SU-DHL-6 (cell line): Measurements from ENCODE around the gene VAC14.

Experiments used
- H2AFZ ChIP-seq: fragments of 200-600 bp; sonication (generic); 2 replicates; pipeline ENCODE4 v1.6.1; 2014; ENCODE audit warnings: low read depth, mild to moderate bottlenecking, moderate library complexity, mixed read lengths, antibody characterized with exemption, low read length; ENCODE audit not compliant: severe bottlenecking
- H3F3A ChIP-seq: fragments of 200-600 bp; shearing (Covaris generic); 2 replicates; pipeline ENCODE4 v1.6.0; 2016; ENCODE audit warnings: antibody characterized with exemption, mild to moderate bottlenecking; ENCODE audit not compliant: insufficient read depth
- H3K27ac ChIP-seq: fragments of 200-600 bp; sonication (generic); 2 replicates; pipeline ENCODE4 v1.5.1; 2016; ENCODE audit warnings: low read depth, mild to moderate bottlenecking, low read length, moderate library complexity, mixed read lengths
- H3K27me3 ChIP-seq: fragments of 200-600 bp; sonication (generic), shearing (Covaris generic); 2 replicates; pipeline ENCODE4 v1.6.0; 2014; ENCODE audit warnings: mild to moderate bottlenecking, low read length
- H3K36me3 ChIP-seq: fragments of 200-600 bp; sonication (generic); 2 replicates; pipeline ENCODE4 v1.6.1; 2014; ENCODE audit warnings: mild to moderate bottlenecking, low read length, mixed read lengths
- H3K4me2 ChIP-seq: fragments of 300-600, 200-600 bp; shearing (Covaris generic), sonication (generic); 2 replicates; pipeline ENCODE4 v1.6.0; 2014; ENCODE audit warnings: low read length, low read depth, mild to moderate bottlenecking; ENCODE audit not compliant: poor library complexity, severe bottlenecking
- H3K4me3 ChIP-seq: fragments of 200-600 bp; sonication (generic); 2 replicates; pipeline ENCODE4 v1.5.1; 2014; ENCODE audit warnings: antibody characterized with exemption, low read length, mild to moderate bottlenecking, mixed read lengths; ENCODE audit not compliant: insufficient read depth, poor library complexity, severe bottlenecking
- H3K79me2 ChIP-seq: fragments of 200-600 bp; sonication (generic); 2 replicates; pipeline ENCODE4 v1.6.1; 2014; ENCODE audit warnings: mild to moderate bottlenecking, low read length, moderate library complexity; ENCODE audit not compliant: insufficient read depth
- H3K9ac ChIP-seq: fragments of 200-600 bp; sonication (generic); 2 replicates; pipeline ENCODE4 v1.7.0; 2014; ENCODE audit warnings: mild to moderate bottlenecking, low read length
- H3K9me2 ChIP-seq: fragments of 200-600 bp; sonication (generic); replicated peaks from 2 replicates; pipeline ENCODE4 v1.6.1; 2014; ENCODE audit warnings: low read length; ENCODE audit not compliant: insufficient read depth
- H3K9me3 ChIP-seq: fragments of 200-600 bp; sonication (generic); 2 replicates; pipeline ENCODE4 v1.6.1; 2014; ENCODE audit warnings: low read length, mixed read lengths; ENCODE audit not compliant: insufficient read depth
- H4K20me1 ChIP-seq: fragments of 200-600 bp; sonication (generic); 2 replicates; pipeline ENCODE4 v1.6.1; 2014; ENCODE audit warnings: low read depth, mild to moderate bottlenecking, antibody characterized with exemption, low read length, moderate library complexity, mixed read lengths
- EZH2phosphoT487 ChIP-seq: fragments of 200-600 bp; sonication (generic), shearing (Covaris generic); conservative IDR thresholded peaks from 2 replicates; pipeline ENCODE4 v1.6.1; 2018; ENCODE audit warnings: mild to moderate bottlenecking, antibody characterized with exemption, low read length, moderate library complexity, mixed read lengths
- TF ChIP-seq, protein P1 (sequence below): fragments of 200-600 bp; sonication (generic); IDR thresholded peaks from one replicate; pipeline ENCODE4 v1.5.1; 2017; ENCODE audit warnings: antibody characterized with exemption, mild to moderate bottlenecking, low read length, moderate library complexity; ENCODE audit not compliant: insufficient read depth, poor library complexity, severe bottlenecking

VAC14 gene

DNA sequence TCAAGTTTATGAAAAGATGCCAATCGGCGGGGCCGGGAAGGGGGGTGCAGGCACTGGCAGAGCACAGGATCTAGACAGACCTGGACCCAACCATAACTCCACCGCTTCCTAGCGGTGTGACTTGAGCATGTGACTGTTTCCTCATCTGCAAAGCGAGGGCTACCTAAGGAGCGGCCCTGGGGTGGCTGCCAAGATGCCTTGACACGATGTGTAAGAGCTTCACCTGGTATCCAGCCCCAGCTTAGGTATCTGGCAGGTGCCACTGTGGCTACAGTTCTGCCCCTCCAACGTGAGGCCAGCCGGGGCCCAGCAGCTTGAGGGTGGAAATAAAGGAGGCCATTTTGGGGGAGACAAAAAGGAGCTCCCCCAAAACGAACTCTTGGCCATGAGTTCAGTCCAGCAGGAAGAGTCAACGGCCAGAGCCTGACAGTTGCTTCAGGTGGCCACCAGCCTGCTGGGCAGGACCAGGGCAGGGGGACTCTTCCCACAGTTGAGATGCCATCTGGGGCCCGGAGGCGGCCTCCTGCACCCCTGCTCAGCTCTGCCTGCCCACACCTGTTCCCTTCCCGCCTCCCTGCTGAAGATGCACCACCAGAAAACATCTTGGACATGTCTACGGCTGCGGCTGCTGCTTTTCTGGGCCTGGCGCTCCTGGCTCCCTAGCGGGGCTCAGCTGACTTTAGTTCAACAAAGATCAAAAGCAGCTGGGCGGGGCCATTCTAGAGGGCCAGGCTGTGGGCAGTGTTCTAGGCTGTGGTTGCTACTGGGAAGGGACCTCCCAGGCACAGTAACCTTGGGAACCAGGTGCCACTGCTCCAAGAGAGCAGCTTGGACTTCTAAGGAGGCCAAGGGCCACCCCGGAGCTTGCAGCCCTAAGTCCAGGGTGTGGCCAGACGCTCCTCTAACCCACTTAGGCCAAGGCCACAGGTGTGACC is 111.7 kb downstream of the VAC14 start:
- Histone ChIP-seq H2AFZ (no peak overlapping the region), H3K27ac (no peak overlapping the region), H3K4me2 (no peak overlapping the region), H3K36me3 (no peaks in the 10 kb centered on the region), H3K27me3 (no peaks in the 10 kb centered on the region), H3K9me2 (no peaks in the 10 kb centered on the region), H3K9me3 (no peaks in the 10 kb centered on the region), H3K9ac (no peak overlapping the region), H3K79me2 (no peaks in the 10 kb centered on the region), H4K20me1 (no peaks in the 10 kb centered on the region), H3K4me3 (no peak overlapping the region), H3F3A (no peaks in the 10 kb centered on the region)
- no peak for TF ChIP-seq EZH2phosphoT487
- TF ChIP-seq, protein P1, sequence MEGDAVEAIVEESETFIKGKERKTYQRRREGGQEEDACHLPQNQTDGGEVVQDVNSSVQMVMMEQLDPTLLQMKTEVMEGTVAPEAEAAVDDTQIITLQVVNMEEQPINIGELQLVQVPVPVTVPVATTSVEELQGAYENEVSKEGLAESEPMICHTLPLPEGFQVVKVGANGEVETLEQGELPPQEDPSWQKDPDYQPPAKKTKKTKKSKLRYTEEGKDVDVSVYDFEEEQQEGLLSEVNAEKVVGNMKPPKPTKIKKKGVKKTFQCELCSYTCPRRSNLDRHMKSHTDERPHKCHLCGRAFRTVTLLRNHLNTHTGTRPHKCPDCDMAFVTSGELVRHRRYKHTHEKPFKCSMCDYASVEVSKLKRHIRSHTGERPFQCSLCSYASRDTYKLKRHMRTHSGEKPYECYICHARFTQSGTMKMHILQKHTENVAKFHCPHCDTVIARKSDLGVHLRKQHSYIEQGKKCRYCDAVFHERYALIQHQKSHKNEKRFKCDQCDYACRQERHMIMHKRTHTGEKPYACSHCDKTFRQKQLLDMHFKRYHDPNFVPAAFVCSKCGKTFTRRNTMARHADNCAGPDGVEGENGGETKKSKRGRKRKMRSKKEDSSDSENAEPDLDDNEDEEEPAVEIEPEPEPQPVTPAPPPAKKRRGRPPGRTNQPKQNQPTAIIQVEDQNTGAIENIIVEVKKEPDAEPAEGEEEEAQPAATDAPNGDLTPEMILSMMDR, result no peak

DNA sequence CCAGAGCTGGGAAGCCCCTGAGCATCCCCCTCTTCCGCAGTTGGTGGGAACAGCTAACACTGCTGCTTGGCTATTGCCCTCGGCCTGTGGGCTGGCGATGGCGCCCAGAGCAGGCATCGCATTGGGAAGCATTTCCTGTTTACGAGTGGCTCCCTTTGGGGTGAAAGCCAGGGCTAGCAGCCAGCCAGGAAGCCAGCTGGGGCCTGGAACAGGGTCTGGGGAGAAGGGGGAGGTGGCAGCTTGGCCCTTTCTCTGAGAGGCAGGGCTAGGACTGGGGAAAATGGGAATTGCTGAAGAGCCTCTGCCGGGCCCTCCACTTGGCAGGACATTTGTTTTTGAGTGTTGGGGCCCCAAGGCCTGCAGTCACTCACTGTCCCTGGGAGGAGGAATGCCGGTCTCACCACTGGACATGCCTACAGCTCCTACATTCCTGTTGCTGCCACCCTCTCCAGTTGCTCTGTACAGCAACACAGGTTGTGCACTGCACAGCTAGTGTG is 112.7 kb downstream of the VAC14 start:
- H3F3A ChIP-seq, result no peaks in the 10 kb centered on the region
- no peaks in the 10 kb centered on the region for H3K36me3 ChIP-seq
- H3K79me2 ChIP-seq, result no peaks in the 10 kb centered on the region
- no peak overlapping the region for H2AFZ ChIP-seq
- no peak for TF ChIP-seq EZH2phosphoT487
- TF ChIP-seq, protein P1, result no peak
- H3K4me2 ChIP-seq, result no peak overlapping the region
- no peaks in the 10 kb centered on the region for H3K27me3 ChIP-seq
- H4K20me1 ChIP-seq, result no peaks in the 10 kb centered on the region
- no peak overlapping the region for H3K9ac ChIP-seq
- H3K9me2 ChIP-seq, result no peaks in the 10 kb centered on the region
- H3K27ac ChIP-seq, result no peak overlapping the region
- no peak overlapping the region for H3K4me3 ChIP-seq
- no peaks in the 10 kb centered on the region for H3K9me3 ChIP-seq

DNA sequence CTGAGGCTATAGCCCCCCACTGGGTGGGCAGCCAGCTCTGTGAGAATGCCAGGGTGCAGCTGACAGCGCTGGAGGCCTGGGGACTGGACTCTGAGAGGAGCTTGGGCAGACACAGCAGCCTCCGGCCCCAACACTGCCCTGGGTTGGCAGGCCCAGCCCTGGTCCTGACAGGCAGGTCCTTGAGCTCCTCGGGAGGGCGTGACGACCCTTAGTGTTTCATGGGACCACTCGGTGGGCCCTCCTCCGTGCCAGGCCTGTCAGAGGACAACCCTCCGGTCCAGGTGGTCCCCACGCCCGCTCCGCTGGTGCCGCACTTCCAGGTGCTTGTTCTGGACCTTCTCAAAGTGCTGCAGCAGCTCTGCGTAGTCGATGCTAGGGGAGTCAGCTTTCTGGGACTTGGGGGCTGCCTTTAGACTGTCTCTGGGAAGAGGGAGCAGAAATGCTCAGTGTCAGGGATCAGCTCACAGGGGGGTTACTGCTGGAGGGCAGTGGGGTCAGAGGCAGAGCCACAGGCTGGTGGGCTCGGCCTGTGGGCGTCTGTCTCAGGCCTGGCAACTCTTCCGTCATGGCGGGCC is 113.2 kb downstream of the VAC14 start:
- H3F3A ChIP-seq, result no peaks in the 10 kb centered on the region
- no peaks in the 10 kb centered on the region for H3K79me2 ChIP-seq
- no peak overlapping the region for H3K4me3 ChIP-seq
- no peak overlapping the region for H2AFZ ChIP-seq
- no peaks in the 10 kb centered on the region for H3K36me3 ChIP-seq
- H3K27ac ChIP-seq, result no peak overlapping the region
- H3K9me2 ChIP-seq, result no peaks in the 10 kb centered on the region
- H4K20me1 ChIP-seq, result no peaks in the 10 kb centered on the region
- H3K27me3 ChIP-seq, result no peaks in the 10 kb centered on the region
- no peak overlapping the region for H3K4me2 ChIP-seq
- no peak overlapping the region for H3K9ac ChIP-seq
- H3K9me3 ChIP-seq, result no peaks in the 10 kb centered on the region
- TF ChIP-seq, protein P1, result no peak
- no peak for TF ChIP-seq EZH2phosphoT487
